Measurements from ENCODE around the gene GCNA. TPM values are rescaled to one million over a fixed set of nuclear protein-coding genes. Genes with fewer than 3 reads are reported as not detected.
A peak's percentile ranks its signal among the peaks of the same experiment; 100 is the strongest.

GCNA gene
- total and polyA plus RNA-seq, 11 donors = 0.56 to 2.0 (median 1.1) TPM

DNA sequence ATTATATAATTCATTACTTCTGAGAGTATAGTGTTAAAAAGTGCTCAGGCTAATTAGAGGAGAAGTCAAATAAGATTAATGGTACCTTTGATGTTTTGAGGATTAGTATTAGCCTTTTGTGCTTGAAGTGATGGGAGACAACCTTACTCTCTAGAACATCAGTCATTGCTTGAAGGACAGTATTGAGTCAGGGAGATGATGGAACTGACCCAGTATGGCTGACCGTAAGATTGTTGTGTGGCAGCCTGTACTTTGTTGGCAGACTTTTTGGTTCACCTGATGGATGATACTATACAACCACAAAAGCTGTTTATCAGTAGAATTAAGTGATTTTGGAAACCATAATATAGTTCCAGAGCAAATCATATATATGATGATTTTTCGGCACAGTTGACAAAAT, 35.4 kb upstream of the GCNA start:
- Histone ChIP-seq H3K4me1 (peaks cover 0 to 72% (median 37%) of the 10 kb centered on the region in 12 donors), H3K36me3 (peaks cover 0 to 56% (median 43%) of the 10 kb centered on the region in 9 donors), H3K27me3 (peaks cover 0 to 5% (median 0%) of the 10 kb centered on the region in 9 donors), H3K27ac (peak overlapping the region in 8 of 12 donors; percentile 7 to 65 (median 52)), H3K9me3 (no peaks in the 10 kb centered on the region), H3K4me3 (no peak overlapping the region)
- WGBS, 4 donors = 52 to 80% (median 72%) methylated on average over 2 of the region's 2 CpGs
- DNase-seq (no peak), ATAC-seq (no peak)
- intact Hi-C loops (cut with DNase I) = no loop called here
- TF ChIP-seq, protein P1, sequence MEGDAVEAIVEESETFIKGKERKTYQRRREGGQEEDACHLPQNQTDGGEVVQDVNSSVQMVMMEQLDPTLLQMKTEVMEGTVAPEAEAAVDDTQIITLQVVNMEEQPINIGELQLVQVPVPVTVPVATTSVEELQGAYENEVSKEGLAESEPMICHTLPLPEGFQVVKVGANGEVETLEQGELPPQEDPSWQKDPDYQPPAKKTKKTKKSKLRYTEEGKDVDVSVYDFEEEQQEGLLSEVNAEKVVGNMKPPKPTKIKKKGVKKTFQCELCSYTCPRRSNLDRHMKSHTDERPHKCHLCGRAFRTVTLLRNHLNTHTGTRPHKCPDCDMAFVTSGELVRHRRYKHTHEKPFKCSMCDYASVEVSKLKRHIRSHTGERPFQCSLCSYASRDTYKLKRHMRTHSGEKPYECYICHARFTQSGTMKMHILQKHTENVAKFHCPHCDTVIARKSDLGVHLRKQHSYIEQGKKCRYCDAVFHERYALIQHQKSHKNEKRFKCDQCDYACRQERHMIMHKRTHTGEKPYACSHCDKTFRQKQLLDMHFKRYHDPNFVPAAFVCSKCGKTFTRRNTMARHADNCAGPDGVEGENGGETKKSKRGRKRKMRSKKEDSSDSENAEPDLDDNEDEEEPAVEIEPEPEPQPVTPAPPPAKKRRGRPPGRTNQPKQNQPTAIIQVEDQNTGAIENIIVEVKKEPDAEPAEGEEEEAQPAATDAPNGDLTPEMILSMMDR (IDR thresholded peaks at IDR 0.05) = no peak
- TF ChIP-seq POLR2A (IDR thresholded peaks at IDR 0.05) = no peak

DNA sequence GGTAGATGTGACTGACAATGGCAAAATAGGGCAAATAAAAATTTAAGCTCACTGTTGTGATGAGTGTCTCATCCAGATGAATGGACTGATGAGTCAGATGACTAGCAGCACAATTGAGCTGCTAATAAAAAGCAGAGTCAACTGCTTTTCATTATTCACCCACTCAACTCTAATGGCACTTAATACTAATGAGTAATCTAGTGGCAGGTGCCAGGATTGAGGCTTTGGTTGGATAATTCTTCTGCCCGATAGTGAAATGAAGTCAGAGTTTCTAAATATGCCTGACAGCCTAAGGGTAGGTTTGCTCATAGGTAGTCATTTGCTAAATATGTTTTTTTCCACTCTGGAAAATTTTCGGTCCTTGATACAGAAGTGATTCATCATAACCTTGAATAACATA, 34.9 kb upstream of the GCNA start:
- peaks cover 0 to 56% (median 43%) of the 10 kb centered on the region in 9 donors for H3K36me3 ChIP-seq
- no peak overlapping the region for H3K4me3 ChIP-seq
- H3K9me3 ChIP-seq = no peaks in the 10 kb centered on the region
- H3K4me1 ChIP-seq = peaks cover 0 to 67% (median 37%) of the 10 kb centered on the region in 12 donors
- WGBS, 4 donors = 22 to 51% (median 42%) methylated on average over 2 of the region's 2 CpGs
- intact Hi-C loops (cut with DNase I) = no loop called here
- peak in 3 of 4 donors; percentile 68 to 89 (median 78) for ATAC-seq
- TF ChIP-seq POLR2A (IDR thresholded peaks at IDR 0.05) = no peak
- TF ChIP-seq, protein P1 (IDR thresholded peaks at IDR 0.05) = no peak
- DNase-seq = no peak
- peaks cover 0 to 5% (median 0%) of the 10 kb centered on the region in 9 donors for H3K27me3 ChIP-seq
- H3K27ac ChIP-seq = peak overlapping the region in 9 of 12 donors; percentile 7 to 65 (median 50)

DNA sequence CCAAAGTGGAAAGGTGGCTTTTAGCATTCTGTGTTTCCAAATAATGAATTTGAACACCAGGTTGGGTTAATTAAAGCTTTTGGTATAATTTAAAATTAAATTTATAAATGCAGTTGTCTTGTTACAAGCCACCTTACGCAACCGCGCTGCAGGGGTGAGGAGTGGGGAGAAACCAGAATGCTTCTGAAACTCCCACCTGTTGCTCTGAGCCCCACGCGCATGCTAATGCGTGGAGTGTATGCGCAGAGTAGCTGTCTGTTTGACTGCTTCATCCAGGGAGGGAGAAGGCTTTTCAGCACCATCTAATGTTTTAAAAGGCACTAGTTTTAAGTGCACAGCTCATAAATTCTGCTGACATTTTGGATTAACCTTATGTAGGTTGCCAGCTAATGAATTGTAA, 32.9 kb upstream of the GCNA start:
- peak overlapping the region in 1 of 12 donors; percentile 11 for H3K27ac ChIP-seq

DNA sequence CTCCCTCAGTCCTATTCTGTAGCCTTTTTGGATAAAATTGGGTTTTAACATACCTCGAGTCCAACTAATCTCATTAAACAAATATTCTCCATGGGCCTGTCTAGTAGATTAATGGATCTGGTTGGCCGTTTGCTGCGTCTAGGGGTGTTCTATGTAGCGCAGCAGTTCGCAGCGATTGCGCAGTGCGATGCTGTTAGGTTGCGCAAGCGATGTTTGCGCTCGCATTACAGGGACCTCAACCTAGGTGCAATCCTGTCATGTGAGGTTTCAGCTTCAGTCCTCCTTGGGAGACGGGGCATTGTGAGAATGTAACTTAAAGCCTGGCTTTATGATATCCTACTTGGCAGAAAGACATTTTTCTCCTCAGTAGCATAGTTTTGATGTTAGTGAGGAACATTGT, 31.4 kb upstream of the GCNA start:
- H3K4me1 ChIP-seq = peaks cover 0 to 47% (median 12%) of the 10 kb centered on the region in 12 donors
- no peak overlapping the region for H3K4me3 ChIP-seq
- no peak overlapping the region for H3K27ac ChIP-seq
- 87 to 95% (median 92%) methylated on average over 13 of the region's 13 CpGs for WGBS, 4 donors
- peaks cover 0 to 5% (median 0%) of the 10 kb centered on the region in 9 donors for H3K27me3 ChIP-seq
- TF ChIP-seq, protein P1 (IDR thresholded peaks at IDR 0.05) = no peak
- TF ChIP-seq POLR2A (IDR thresholded peaks at IDR 0.05) = no peak
- H3K36me3 ChIP-seq = peaks cover 0 to 77% (median 56%) of the 10 kb centered on the region in 9 donors
- intact Hi-C loops (cut with DNase I) = no loop called here
- no peak for DNase-seq
- H3K9me3 ChIP-seq = no peaks in the 10 kb centered on the region
- no peak for ATAC-seq

More for the DNA sequence above, 32.9 kb upstream of the GCNA start:
- 83 to 89% (median 87%) methylated on average over 7 of the region's 7 CpGs for WGBS, 4 donors
- Histone ChIP-seq H3K9me3 (no peaks in the 10 kb centered on the region), H3K4me1 (peaks cover 0 to 59% (median 23%) of the 10 kb centered on the region in 12 donors), H3K4me3 (no peak overlapping the region), H3K27me3 (peaks cover 0 to 5% (median 0%) of the 10 kb centered on the region in 9 donors), H3K36me3 (peaks cover 0 to 67% (median 53%) of the 10 kb centered on the region in 9 donors)
- TF ChIP-seq, protein P1 (IDR thresholded peaks at IDR 0.05) = no peak
- TF ChIP-seq POLR2A (IDR thresholded peaks at IDR 0.05) = no peak
- ATAC-seq = no peak
- intact Hi-C loops (cut with DNase I) = no loop called here
- no peak for DNase-seq

Data from heart left ventricle (tissue), 16 donors.